IPS-18c (cell line): ENCODE data around the gene RAB1A.

Experiments used
- H3K4me3 ChIP-seq: 2 replicates; pipeline ENCODE4 v1.7.0; 2013; ENCODE audit warnings: low read depth, mild to moderate bottlenecking, low read length, moderate library complexity; ENCODE audit not compliant: insufficient read depth
- H3K9me3 ChIP-seq: one replicate; pipeline ENCODE4 v1.6.1; 2013; ENCODE audit warnings: mild to moderate bottlenecking, low read length, moderate library complexity; ENCODE audit not compliant: control insufficient read depth, insufficient read depth

The RAB1A gene

DNA sequence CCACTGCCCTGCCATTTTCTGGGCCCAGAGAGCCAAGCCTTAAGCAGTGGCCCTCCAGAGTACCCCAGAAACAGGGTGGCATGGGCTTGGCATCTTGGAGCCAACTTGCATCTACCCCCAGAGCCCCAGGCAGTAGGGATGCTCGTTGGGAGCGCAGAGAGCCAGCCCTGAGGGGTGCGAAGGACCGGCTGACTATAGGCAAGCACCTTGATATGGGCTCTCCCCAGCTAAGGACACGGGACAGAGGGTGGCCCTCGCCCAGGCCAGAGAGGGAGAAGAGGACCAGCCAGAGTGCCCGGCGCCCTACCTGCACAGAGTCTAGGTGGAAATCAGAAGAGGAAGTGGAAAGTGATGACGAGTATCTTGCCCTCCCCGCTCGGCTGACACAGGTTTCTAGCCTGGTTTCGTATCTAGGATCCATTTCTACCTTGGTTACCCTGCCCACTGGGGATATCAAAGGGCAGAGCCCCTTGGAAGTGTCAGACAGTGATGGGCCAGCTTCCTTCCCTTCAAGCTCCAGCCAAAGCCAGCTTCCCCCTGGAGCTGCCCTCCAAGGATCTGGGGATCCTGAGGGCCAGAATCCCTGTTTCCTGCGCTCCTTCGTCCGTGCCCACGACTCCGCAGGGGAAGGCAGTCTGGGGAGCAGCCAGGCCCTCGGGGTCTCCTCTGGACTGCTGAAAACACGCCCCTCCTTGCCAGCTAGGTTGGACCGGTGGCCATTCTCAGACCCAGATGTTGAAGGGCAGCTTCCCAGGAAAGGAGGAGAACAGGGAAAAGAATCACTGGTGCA lies 57.5 kb downstream of the RAB1A start:
- no peak overlapping the region for H3K4me3 ChIP-seq

DNA sequence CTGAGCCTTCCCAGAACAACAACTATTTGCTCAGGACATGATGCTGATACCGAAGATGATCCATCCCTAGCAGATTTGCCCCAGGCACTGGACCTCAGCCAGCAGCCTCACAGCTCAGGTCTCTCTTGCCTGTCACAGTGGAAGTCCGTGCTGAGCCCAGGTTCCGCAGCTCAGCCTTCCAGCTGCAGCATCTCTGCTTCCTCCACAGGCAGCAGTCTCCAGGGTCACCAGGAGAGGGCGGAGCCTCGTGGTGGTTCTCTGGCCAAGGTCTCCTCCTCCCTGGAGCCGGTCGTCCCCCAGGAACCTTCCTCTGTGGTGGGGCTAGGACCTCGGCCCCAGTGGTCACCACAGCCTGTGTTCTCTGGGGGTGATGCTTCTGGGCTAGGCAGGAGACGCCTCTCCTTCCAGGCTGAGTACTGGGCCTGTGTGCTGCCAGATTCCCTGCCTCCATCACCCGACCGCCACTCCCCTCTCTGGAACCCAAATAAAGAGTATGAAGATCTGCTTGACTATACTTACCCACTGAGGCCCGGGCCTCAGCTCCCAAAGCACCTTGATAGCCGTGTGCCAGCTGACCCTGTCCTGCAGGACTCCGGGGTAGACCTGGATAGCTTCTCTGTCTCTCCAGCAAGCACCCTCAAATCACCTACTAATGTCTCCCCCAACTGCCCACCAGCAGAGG lies 58.3 kb downstream of the RAB1A start:
- H3K4me3 ChIP-seq: no peak overlapping the region
- no peaks in the 10 kb centered on the region for H3K9me3 ChIP-seq

More for the DNA sequence above, 57.5 kb downstream of the RAB1A start:
- no peaks in the 10 kb centered on the region for H3K9me3 ChIP-seq

DNA sequence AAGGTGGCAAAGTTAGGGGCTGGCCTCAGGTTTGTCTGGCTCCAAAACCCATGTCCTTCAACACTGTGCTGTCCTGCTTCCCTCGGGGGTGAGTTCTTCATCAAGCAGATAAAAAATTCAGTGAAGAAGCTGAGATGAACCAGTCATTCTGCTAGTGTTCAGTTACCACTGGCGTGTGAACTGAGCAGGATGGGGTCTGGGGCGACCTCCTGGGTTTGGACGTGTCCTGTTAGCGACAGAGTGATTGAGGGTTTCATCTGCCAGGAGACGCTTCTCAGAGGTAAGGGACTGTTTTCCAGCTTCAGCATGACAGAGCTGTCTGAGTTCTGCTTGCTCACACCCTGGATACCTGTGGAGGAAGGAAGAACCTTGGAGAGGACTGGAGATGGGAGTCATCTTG lies 59.0 kb downstream of the RAB1A start:
- no peak overlapping the region for H3K4me3 ChIP-seq

GRCh38 chr2:65070172-65070830 lies 59.6 kb downstream of the RAB1A start:
- H3K4me3 ChIP-seq: no peak overlapping the region
- H3K9me3 ChIP-seq: no peaks in the 10 kb centered on the region

More for the DNA sequence above, 59.0 kb downstream of the RAB1A start:
- no peaks in the 10 kb centered on the region for H3K9me3 ChIP-seq

GRCh38 chr2:65069439-65069824 lies 60.5 kb downstream of the RAB1A start:
- Histone ChIP-seq H3K9me3 (no peaks in the 10 kb centered on the region), H3K4me3 (no peak overlapping the region)

DNA sequence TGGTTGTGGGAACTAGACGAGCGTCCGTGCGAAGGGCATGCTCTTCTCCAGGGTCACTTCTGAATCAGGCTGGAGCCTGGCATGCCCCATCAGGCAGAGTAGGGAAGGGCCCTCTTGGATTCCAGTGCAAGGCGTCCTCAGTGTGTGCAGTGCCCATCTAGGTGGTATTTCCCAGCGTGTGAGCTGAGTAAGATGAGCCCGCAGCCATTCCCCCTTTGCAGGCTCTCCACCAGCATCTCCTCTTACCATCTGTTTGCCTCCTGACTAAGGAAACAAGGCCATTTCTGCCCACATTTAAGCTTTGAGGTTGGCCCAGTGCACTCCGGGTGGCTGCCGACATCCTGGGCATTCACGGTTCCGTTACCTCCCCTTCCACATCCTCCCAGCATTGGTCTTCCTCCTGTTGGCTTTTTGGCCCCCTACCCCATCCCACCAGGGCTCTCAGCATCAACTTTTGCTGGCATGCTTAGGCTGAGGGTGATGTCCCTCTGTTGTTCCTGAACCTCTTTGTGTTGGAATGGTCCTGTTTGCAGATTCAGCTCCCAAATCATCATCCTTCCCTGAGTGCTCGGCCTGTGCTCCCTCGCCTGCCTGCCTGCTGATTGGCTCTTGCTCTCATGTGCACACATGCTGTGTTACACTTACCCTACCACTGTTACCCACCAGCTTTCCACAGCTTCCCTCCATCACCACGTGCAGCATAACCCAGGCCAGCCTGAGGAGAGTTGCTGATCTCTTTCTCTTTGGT lies 61.9 kb downstream of the RAB1A start:
- no peaks in the 10 kb centered on the region for H3K9me3 ChIP-seq
- no peak overlapping the region for H3K4me3 ChIP-seq

- H3K9me3 ChIP-seq: no peaks in the 10 kb centered on the region
- H3K4me3 ChIP-seq: no peak overlapping the region
These were observed 65.0 kb downstream of the RAB1A start for GRCh38 chr2:65064728-65065552.

DNA sequence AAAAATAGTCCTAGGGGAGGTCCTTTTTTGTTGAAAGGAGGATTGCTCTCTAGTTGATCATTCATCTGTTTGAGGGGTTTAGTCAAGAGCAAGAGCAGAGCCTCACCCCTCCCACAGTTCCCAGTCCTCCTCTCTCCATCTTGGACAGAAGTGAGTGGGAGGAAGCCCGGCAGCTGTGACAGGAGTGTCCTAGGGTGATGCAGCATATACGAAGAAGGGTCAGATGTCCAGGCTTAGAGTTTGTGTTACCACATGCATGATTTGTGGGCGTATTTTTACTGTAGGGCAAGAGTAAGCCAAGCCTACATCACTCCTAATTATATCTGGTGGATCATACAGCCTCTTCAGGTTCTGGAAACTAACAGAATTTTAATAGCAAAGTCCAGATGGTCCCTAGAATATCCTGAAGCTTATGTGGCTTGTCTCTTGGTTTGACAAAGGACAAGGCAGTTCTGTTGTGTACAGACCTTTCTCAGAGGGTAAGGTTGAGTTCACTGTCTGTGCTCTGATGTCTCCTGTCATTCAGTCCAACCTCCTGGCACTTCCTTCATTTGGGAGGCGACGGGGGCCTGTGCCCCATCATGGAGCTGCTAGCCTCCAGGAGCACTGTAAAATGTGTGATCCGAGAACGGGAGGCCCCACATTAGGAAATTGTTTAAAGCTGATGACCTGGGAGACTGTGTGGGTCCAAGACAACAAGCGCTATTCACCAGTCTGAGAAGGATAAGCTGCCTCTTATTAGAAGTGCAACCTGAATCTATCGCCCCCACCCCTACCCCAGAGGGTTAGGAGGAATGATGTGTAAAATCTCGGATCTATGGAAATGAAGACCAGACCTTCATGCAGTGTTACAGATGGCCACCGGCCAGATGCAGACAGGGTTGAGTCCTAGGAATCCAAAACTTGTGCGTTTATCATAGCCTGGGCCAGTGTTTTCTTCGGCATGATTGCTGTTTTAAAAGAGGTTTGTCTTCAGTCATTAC lies 66.8 kb downstream of the RAB1A start:
- H3K4me3 ChIP-seq: no peak overlapping the region
- no peaks in the 10 kb centered on the region for H3K9me3 ChIP-seq

DNA sequence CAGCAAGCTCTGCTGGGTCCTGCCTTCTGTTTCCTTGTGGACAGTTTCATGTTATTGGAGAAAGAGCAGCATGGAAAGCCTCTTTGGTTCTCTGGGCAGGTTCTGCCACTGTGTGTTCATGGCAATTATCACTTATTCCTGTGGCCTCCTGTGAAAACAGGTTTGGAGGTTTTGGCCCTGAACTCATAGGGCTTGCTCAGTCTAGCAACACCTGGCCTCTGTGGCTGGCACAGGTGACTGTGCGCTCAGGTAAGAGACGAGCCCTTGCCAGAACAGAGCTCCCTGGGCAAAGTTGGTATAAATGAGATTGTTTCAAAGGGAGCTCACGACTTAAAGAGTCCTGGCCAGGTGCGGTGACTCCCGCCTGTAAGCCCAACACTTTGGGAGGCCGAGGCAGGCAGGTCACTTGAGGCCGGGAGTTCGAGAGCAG lies 68.0 kb downstream of the RAB1A start:
- no peak overlapping the region for H3K4me3 ChIP-seq
- no peaks in the 10 kb centered on the region for H3K9me3 ChIP-seq

DNA sequence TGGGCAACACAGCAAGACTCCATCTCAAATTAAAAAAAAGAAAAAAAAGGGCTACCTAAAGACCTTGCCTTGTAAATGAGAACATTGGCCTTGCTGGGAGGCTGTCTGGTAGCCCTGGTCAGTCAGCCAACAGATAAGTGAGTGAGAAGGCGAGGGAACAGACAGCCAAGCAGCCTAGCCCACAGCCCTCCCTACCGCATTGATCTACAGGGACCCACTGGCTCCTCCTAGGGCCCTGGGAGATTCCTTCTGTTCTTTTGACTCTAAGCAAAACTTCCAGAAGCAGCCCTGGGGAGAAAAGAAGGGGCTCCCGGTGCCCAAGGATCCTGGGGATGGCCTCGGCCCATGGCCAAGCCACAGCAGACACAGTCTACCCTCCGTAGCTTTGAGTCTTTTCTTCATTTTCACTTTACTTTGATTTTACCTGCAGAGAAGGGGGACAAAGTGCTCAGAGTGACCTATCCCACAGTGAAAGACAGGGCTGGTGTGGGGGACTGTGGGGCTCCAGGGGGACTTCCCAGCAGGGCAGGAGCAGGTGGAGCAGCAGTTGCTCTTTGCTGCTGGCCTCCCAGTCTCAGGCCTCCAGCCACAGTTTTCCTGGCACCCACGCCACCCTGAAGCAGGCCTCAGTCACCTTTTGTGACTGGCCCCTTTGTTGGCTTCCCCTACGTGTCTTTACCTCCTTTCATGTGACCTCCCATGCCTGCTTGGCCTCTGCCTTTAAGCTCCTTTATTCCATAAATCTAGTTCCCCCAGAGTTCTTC lies 68.6 kb downstream of the RAB1A start:
- Histone ChIP-seq H3K4me3 (no peak overlapping the region), H3K9me3 (no peaks in the 10 kb centered on the region)

- Histone ChIP-seq H3K4me3 (no peak overlapping the region), H3K9me3 (no peaks in the 10 kb centered on the region)
These were observed 70.8 kb downstream of the RAB1A start for GRCh38 chr2:65059071-65059470.

DNA sequence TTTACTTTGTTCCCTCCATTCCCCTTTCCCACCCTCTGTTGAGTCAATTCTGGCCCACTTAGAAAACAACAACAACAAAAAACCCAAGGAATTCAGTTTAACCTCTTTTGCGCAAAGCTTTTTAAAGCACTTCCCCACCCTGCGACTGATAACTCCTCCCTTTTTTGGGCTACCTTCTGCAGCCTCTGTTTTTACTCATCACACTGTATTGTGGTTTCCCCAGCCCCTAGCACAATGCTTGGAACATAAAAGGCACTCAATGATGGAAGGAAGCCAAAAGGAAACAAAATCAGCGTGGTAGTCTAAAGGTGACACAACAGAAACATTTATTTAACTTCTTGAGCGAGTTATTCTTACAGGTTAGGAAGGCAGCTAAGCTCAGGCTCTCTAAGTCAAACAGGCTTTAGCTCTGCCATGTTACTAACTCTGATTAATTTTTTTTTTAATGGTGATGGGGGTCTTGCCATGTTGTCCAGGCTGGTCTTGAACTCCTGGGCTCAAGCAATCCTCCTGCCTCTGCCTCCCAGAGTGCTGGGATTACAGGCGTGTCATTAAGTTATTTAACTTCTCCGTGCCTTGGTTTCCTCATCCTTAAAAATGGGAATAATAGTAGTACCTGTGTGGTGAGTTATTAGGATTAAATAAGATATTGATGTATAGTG lies 72.4 kb downstream of the RAB1A start:
- Histone ChIP-seq H3K9me3 (no peaks in the 10 kb centered on the region), H3K4me3 (peak overlapping the region; percentile 85; the same call in 1 of the 2 replicates)

- H3K4me3 ChIP-seq: peak overlapping the region; percentile 85
- H3K9me3 ChIP-seq: no peaks in the 10 kb centered on the region
These were observed 72.9 kb downstream of the RAB1A start for GRCh38 chr2:65057054-65057375.

GRCh38 chr2:65056215-65057053 lies 73.5 kb downstream of the RAB1A start, which contains the start of gene CEP68:
Gene CEP68, plus strand, starts transcription at chr2:65056416. Its CDS starts 13,029 bp downstream, at chr2:65069445.
- H3K4me3 ChIP-seq: peak within 1 kb of the TSS; percentile 85
- no peaks in the 10 kb centered on the region for H3K9me3 ChIP-seq
